Stomach (tissue), 4 donors: ENCODE measurements around the gene TMEM131.

Experiments
- EP300 ChIP-seq: sonication (generic); formaldehyde crosslinking; IDR thresholded peaks from one replicate; pipeline ENCODE4 v1.6.1; 2017; ENCODE audit warnings: antibody characterized with exemption
- POLR2A ChIP-seq, 4 donors: fragments of 450-650 bp; IDR thresholded peaks; one replicate each; pipeline ENCODE4 v1.6.1; 2016; ENCODE audit warnings: antibody characterized with exemption in 4 of 4, control low read depth in 2 of 4, mild to moderate bottlenecking in 1 of 4, moderate library complexity in 1 of 4
- TF ChIP-seq, protein P1 (sequence below), 7 experiments: fragments of 450-650 bp in 4 of 7; fragments of 200-600 bp in 3 of 7; sonication (generic) in 3 of 7; IDR thresholded peaks; one replicate each; pipeline ENCODE4 v1.5.1; 2016 to 2019; ENCODE audit warnings: antibody characterized with exemption in 7 of 7, control low read depth in 2 of 7, mild to moderate bottlenecking in 1 of 7

DNA sequence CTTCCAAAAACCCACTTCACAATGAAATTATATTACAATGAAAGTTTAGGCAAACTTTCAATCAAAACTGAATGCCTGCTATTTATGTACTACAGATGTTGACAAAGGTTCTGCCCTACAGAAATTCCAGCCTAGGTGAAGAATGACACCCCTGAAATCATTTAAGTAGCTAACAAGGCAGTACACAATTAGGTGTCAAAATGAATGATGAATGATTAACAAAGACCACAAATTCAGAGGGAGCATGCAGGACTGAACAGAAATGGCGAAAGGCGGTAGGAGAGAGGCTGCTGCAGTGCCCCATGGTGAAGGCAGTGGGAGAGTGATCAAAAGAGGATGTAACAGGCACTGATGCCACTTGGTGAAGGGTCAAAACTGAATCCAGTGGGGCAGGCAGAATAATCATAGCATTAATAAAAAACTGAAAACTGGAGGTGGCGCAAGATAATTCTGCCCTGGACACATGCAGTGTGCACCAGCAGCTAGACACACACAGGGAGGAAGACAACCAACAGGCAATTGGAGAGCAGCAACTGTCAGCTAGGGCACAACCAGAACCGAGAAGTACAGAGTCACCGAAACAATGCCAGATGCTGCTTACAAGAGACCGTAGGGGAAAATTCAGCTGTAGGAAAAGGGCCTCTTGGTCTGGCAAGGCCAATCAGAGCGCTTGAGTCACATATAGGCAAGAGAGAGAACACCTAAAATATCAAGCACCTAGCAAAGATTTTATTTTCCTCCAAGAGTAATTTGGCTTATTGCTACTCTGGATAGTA, 4.5 kb downstream of the TMEM131 start:
- TF ChIP-seq EP300 (no peak), POLR2A (IDR thresholded peaks at IDR 0.05) (no peak)
- TF ChIP-seq, protein P1, sequence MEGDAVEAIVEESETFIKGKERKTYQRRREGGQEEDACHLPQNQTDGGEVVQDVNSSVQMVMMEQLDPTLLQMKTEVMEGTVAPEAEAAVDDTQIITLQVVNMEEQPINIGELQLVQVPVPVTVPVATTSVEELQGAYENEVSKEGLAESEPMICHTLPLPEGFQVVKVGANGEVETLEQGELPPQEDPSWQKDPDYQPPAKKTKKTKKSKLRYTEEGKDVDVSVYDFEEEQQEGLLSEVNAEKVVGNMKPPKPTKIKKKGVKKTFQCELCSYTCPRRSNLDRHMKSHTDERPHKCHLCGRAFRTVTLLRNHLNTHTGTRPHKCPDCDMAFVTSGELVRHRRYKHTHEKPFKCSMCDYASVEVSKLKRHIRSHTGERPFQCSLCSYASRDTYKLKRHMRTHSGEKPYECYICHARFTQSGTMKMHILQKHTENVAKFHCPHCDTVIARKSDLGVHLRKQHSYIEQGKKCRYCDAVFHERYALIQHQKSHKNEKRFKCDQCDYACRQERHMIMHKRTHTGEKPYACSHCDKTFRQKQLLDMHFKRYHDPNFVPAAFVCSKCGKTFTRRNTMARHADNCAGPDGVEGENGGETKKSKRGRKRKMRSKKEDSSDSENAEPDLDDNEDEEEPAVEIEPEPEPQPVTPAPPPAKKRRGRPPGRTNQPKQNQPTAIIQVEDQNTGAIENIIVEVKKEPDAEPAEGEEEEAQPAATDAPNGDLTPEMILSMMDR (IDR thresholded peaks at IDR 0.05), result no peak
